Bone marrow (tissue), 2 donors: ENCODE measurements around the gene SHISA6.
"Not testable (repeated sequence)": the region's sequence is repeated elsewhere in the genome, so short reads cannot be mapped to it uniquely, and the experiment has no call there.

Experiments
- DNase-seq, 2 donors: peaks; one replicate each; lab custom pipeline; 2025; lab: John Stamatoyannopoulos, UW

The SHISA6 gene

DNA sequence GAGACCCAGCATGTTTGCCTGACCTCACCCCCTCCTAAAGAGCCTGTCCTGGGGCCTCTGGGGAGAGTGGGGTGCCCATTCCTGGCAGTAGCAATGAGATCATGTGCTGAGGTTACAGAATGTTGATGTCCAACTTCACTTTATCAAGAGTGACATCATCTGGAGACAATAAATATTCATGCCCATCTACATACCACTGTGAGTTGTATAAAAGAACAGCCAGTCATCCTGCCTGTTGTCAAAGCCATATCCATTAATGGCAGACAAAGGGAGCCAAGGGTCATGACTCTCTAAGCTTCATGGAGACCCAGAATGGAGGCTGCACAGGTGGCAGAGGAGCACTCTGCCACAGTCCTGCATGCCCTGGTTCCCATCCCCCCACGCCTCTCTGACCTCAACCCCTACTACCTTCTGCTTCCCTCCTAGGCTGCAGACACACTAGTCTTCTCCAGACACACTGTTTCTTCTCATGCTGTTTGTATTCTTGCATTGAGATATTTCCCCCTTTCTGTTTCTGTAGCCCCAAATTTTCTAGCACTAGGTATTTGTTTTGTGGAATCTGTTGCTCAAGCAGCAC, 27.1 kb downstream of the SHISA6 start:
- DNase-seq = no peak

DNA sequence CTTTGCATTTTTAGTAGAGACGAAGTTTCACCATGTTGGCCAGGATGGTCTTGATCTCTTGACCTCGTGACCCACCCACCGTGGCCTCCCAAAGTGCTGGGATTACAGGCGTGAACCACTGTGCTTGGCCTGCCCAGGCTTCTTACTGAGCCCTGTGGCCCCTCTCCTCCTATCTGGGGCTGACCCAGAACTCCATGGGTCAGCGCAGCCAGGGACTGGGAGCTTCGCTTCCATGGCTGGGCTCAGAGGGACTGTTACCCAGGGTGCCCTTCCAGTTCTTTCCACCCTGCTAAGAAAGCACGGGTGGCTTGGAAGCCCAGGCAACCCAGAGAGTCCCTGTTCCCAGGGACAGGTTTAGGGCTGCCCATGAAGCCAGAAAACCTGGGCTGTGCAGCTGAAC, 28.2 kb downstream of the SHISA6 start:
- no peak for DNase-seq

DNA sequence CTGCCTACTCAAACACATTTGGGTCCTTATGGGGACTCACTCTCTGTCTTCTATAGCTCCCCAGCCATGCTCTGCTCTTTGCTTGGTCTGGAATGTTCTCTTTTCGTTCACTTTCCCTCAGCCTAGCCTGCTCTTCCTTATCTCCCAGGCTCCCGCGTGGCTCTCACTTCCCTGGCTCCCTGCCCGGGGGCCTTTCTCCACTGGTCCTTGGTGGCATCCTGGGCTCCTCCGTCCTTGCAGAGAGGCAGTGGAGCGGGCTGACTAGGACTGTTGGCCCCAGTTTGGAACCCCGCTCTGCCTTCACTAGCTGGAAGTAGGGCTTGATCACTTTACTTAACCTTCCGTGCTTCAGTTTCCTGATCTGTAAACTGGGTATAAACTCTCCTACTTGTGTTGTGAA, 31.2 kb downstream of the SHISA6 start:
- no peak for DNase-seq

DNA sequence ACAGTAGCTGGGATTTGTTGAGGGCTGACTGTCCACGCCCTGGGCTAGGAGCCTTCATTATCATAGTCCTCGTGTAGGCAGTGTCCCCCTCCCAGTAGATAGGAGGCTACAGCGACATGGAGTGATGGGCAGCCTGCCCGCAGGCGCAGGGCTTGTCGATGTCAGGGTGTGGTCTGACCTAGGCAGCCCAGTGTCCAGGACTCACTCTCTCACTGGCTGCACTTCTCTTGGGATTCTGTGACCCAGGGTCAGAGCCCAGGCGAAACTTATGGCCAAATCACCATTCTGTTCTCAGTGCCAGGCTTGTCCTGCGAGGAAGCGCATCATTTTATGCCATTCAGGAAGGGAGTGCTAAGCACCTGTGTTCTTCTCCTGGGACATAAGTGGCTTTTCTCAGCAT, 32.6 kb downstream of the SHISA6 start:
- no peak for DNase-seq

DNA sequence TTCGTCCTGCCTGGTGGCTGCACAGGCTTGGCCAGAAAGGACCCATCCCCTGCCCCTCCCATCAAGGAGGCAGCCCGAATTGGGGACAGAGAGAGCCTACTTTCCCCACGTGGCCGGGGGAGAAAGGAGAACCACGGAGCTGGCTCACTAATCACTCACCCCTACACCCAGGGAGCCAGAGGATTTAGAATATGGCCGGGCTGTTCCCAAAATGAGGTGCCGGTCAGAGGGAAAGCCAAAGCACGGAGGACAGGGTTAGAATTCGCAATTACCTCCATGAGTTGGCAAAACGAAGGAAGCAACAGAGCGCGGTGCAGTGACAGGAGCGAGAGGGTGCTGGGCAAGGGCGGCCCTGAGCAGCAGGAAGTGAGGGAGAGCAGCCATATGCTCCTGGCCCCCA, 33.1 kb downstream of the SHISA6 start:
- DNase-seq = no peak

DNA sequence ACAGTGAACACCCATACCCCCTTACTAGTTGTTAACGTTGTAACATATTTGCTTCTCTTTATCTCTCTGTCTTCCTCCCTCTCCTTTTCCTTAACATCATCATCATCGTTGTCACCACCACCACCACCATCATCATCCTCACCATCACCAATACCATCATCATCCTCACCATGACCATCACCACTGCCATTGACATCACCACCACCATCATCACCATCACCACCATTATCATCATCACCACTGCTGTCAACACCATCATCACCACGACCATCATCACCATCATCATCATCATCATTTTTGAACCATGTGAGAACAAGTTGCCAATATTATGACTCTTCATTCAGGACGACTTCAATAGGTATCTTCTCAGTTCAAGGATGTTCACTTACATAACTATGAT, 35.5 kb downstream of the SHISA6 start:
- no peak for DNase-seq

DNA sequence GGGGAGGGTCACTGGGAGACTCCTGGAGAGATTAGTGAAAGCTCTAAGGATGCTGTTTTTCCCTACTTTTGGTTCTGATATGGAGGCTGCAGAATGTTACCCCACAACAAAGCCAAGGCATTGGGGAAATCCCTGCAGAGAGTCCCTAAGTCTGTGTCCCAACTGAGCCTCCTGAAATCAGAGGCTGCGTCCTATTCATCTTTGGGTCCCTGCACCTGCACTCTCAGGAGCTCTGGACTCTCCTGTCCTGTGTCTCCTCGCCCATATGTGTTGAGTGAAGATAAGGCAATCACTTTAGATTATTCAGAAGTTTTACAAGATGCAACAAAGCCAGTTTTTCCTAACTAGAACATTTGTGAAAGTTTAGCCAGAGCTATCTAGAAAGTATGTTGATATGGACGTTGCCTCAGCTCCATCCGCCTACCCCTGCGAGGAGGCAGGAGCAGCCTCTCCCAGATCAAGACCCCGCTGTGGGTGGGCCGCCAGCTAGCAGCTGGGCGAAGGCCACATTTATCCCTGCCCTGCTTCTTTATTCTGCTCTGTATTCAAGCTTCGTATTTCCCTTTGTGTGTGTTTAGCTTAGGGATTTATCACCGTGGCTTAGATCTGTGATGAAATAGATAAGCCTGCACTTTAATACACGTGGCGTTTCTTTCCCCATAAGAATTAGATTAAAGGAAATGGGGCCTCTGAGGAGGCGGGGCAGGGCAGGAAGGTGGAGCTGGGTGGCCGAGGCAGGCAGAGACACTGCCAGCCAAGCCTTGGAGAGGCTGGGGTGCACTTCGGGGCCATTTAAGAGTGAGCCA, 37.4 kb downstream of the SHISA6 start:
- DNase-seq = no peak

DNA sequence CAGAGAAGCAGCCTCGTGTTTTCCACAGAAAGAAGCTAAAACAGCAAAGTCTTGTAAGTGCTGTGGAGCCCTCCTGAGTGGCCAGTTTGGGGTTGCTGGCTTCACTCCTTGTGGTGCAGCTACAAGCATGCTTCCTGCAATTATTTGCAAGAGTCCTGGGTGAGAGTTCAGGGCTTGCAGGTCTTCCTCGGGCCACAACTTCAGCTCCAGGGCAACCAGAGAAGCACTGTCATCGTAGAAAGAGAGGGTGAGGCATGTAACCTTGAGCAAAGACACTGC, 37.9 kb downstream of the SHISA6 start:
- DNase-seq = no peak

DNA sequence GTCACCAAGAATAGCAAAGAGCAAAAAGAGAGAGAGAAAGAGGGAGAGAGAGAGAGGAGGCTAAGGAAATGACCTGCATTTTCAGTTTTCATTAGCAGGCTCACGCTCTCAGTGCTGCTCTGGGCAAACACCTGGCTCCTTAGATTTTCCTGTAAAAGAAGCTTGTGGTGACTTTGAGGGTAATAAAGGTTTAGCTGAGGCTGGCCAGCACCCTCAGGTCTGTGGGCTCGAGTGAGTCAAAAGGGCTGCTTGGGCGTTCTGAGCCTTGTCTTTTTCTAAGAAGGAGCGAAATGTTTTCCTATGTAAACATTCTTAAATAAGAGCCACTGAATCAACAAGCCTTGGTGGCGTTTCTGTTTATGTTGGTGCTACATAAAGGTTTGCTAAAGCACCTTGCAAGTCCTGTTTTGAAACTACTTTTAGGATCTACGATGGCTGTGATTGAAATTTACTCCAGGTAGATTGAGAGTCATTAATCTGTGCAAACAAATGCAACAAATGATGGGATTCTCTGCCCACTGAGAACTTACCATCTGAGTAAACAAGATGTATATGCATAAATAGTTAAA, 38.8 kb downstream of the SHISA6 start:
- no peak for DNase-seq

DNA sequence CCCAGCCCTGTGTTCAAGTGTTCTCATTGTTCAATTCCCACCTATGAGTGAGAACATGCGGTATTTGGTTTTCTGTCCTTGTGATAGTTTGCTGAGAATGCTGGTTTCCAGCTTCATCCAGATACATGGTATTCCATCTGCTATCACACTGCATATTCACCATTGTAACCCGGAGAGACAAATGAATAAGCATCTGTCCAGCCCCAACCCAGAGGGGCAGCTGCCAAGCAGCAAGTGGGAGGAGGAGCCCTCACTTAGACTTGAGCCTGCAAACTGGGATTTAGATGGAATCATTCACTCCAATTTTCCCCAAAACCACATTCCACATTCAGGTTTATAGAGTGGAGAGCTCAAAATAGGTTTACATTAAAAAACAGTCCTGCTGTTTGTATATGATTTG, 41.6 kb downstream of the SHISA6 start:
- no peak for DNase-seq

DNA sequence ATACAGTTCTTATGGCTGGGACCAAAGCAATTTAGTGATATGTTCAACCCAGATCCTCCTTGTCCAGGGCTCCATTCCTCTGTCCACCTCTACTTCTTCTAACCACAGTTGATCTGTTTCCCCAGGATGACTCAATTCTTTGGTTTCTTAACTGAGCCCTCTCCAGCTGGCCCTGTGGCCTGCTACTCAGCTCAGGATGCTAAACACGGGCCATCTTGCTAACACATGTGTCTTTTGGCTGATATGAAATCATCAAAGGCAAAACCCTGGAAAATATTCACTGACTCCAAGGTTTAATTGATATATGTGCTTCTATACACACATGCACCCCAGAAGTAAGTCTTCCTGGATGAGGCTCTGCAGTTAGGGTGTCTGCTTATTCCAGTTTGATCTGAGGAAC, 43.8 kb downstream of the SHISA6 start:
- no peak for DNase-seq

DNA sequence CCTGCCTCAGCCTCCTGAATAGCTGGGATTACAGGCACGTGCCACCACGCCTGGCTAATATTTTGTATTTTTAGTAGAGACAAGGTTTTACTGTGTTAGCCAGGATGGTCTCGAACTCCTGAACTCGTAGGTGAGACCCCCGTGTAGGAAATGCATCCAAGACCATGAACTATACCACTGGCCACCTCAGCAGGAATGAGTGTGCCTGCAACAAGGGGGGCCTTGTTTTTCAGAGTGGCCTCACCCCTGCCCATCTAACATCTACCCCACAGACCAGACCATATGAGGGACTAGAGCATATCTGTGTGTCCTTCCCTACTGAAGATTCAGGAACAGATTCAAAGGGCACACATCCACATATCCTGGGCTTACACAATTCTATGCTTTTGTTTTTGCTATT, 44.9 kb downstream of the SHISA6 start:
- DNase-seq = no peak

DNA sequence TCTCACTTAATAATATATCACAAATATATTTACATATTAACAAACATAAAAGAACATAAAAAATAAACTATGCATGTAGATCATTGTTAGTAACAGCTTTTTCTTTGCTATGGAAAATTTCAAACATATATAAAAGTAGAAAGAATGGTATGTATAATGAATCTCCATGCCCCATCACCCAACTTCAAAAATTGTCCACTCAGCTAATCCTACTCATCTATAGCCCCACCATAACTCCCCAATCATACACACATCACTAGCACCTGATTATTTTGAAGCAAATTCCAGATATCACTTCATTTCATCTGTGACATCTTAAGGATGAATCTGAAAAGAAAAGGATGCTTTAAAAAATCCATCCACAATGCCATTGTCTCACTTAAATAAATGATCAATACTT, 46.8 kb downstream of the SHISA6 start:
- DNase-seq = no peak

DNA sequence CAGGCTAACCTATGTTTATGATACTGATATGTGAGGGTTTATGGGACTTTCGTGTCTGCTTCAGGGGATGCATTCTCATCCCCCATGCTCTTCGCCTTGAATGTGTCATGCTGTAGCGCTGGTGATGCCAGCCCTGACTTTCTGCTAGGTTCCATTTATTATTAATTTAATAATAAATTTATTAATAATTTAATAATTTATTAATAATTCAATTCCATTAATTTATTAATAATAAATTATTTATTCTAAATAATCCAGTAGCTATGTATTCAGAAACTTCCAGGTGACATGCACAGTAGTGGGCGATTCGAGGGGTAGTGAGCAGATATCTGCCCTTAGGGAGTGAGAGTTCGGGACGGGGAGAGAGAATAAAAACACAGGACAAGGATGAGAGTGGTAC, 49.8 kb downstream of the SHISA6 start:
- DNase-seq = no peak

DNA sequence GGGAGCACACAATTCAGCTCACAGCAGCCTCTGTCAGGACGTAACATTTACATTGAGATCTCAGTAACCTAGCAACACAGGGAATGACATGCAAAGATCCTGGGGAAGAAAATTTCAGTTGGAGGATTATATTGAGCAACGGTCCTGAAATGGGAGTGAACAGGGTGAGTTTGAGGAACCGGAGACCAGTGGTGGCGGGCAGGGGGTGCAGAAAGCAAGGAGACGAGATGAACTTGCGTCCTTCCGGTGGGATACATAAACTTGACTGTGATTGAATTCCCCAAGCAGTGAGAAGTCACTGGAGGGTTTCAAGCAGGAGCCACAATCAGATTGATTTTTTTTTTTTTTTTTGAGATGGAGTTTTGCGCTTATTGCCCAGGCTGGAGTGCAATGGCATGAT, 51.5 kb downstream of the SHISA6 start:
- DNase-seq = no peak

DNA sequence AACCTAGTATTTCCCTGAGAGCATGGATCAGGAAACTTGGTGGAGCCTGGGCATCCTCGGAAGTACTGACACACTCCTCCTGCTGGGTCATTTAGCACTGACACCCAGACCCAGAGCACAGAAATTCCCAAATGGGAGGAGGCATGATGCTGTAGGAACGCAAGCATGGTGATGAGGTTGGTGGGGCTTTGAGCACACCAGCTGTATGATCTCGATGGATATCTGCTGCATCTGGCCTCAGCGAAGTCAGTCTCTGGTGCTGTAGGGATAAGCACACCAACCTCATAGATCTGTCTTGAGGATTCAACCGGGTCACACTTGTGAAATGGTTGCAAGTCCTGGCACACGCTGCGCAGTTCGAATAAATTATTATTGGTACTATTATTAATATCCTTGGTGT, 52.5 kb downstream of the SHISA6 start:
- DNase-seq = no peak

DNA sequence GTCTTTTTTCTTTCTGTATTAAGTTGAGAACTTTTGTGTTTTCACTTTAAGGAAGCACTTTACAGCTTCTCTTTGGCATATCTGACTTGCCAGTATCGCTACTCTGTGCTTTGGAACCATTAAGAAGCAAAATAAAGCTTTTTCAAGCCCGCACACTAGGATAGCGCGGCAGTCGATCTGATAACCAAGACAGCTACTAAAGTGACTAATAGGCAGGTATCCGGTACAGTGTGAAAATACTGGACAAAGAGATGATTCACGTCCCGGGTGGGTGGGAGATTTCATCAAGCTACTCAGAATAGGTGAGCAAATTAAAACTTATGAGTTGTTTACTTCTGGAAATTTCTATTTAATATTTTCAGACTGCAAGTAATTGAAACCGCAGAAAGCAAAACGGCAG, 53.8 kb downstream of the SHISA6 start:
- DNase-seq = no peak

DNA sequence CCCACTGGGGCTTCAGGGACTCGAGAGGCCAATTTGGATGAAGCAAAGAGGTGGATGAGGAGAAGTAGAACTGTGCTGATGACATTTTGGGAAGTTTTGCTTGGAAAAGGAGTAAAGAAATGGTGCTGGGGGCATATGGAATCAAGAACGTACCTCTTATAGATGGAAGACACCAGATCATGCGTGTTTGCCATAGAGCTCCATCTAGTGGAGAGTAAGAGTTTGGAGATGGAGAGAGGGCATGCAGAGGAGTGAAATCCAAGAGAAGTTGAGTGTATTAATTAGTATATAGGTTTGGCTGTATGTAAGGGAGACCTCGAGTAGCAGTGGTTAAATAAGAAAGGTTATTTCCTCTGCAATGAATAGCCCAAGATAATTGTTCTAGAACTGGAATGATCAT, 56.0 kb downstream of the SHISA6 start:
- DNase-seq = no peak

DNA sequence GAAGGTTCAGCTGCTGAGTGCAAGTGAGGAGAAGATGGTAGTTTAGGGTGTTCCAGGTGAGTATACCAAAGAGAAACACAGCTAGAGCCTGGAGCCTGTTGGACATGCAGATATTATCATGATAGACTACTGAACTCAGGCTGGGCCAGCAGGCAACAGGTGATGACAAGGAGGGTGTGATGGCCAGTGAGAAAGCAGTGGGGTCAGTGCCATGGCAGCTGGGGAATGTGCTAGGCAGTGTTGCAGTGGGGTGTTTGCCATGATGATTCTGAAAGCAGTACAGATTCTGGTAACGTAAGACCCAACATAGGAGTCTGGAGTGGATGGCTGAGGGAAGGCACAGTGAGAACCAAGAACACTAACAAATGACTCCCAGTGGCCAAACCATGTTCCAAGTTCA, 57.4 kb downstream of the SHISA6 start:
- no peak for DNase-seq

DNA sequence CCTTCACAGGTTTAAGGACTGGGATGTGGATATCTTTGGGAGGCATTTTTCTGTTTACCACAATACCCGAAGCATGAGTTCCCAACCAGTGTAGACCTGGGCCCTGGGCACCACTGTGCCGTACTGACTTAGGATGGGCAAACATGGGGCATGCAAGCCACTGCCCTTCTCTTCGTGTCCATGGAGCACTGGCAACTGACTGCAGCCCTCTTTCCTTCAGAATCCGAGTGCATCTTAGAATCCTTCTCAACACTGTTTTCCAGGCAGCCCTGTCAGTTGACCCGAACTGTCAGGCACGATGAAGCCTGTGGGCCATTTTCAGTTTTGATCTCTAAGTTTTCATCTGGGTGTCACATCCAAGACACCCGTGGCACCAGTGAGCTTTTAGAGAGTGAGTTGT, 59.2 kb downstream of the SHISA6 start:
- no peak for DNase-seq

DNA sequence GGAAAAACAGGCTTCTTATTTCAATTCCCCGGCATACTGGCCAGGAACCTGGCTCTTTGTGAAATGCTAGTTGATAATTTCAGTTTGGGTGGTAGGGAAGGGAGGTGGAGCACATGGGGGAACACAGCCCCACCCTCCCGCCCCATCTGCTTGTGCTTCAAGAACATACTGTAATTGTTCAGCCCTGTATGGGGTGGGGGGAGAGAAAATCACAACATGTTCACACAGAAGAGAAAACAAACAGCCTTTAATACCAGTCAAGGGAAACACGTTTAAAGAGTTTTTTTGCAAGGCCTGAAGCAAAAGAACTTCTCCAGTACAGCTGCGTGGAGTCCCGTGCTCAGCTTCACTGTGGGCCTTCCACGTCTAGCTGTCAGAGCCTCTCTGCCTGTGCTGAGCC, 59.7 kb downstream of the SHISA6 start:
- DNase-seq = no peak

DNA sequence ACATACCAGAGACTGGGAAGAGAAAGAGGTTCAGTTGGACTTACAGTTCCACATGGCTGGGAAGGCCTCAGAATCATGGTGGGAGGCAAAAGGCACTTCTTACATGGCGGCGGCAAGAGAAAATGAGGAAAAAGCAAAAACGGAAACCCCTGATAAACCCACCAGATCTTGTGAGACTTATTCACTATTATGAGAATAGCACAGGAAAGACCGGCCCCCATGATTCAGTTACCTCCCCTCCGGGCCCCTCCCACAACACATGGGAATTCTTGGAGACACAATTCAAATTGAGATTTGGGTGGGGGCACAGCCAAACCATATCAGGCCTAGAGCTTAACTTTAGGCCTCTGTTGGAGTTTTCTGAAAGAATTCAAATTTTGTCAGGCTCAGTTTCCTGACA, 60.9 kb downstream of the SHISA6 start:
- DNase-seq = not testable (repeated sequence)

DNA sequence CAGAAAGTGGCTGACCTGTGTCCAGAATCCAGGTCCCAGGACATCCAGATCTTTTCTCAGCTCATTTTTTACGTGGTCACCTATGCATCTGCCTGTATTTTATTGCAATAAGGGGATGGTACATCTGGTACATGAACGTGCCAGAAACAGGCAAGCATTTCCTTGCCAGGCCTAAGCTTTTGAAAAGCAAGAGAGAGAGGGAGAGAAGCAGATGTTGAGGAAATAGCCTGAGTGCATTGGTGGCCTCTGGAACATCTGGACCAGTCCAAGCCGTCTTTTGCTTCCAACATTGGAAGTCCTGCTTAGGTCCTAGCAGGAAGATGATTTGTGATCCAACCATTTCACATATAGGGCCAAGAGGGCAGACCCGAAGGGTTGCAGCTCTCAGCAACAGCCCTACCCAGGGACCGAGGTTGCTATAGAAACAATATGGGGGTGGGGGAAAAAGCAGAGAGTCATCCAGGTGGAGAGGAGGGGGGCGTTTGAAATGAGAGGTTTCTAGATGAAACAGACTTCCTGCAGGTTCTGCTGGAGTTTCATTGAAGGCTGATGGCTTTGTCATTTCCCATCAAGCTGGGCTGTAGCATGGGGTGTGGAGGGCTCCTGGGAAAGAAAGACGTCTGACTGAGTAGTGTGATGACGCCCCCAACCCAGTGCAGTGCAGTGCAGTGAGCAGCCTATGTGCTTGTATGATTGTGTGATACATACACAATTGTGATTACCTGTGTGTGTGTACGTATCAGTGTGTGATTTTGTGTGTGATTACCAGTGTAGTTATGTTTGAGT, 61.6 kb downstream of the SHISA6 start:
- DNase-seq = no peak
